ENCODE data around the gene ATP5PO.

- TF ChIP-seq CTCF (IDR thresholded peaks at IDR 0.05; ENCODE audit: low read length) = no peak
- no peak for TF ChIP-seq EZH2 (optimal IDR thresholded peaks at IDR 0.05; ENCODE audit: low read depth, low read length)
Measured at GRCh38 chr21:33896691-33897090, 18.9 kb downstream of the ATP5PO start.
